GM19023 (cell line): Measurements from ENCODE around the gene DEPDC7.
A peak's percentile ranks its signal among the peaks of the same experiment; 100 is the strongest.

Source experiments
- ATAC-seq: cut with Tn5 transposase; IDR thresholded peaks from one replicate; pipeline ENCODE4 v1.9.1; 2021; ENCODE audit warnings: mild to moderate bottlenecking, moderate library complexity; ENCODE audit not compliant: unreplicated experiment

Gene DEPDC7

GRCh38 chr11:33059331-33060007 is 43.8 kb downstream of the DEPDC7 start:
- no peak for ATAC-seq

- ATAC-seq: no peak
Observed at GRCh38 chr11:33060271-33060670, 44.6 kb downstream of the DEPDC7 start.

- ATAC-seq: no peak
Observed at GRCh38 chr11:33062137-33062536, 46.5 kb downstream of the DEPDC7 start.

GRCh38 chr11:33063326-33063881 is 47.7 kb downstream of the DEPDC7 start:
- peak; percentile 59 for ATAC-seq

- no peak for ATAC-seq
Observed at GRCh38 chr11:33064033-33064825, 48.6 kb downstream of the DEPDC7 start.

GRCh38 chr11:33064866-33065265 is 49.2 kb downstream of the DEPDC7 start:
- ATAC-seq: no peak

GRCh38 chr11:33065445-33066178 is 49.9 kb downstream of the DEPDC7 start:
- ATAC-seq: peak; percentile 49

- no peak for ATAC-seq
Observed at GRCh38 chr11:33067294-33067693, 51.6 kb downstream of the DEPDC7 start.

- no peak for ATAC-seq
Observed at GRCh38 chr11:33068611-33069340, 53.1 kb downstream of the DEPDC7 start.

GRCh38 chr11:33072465-33072864 is 56.8 kb downstream of the DEPDC7 start:
- no peak for ATAC-seq
